Naive B cell (primary cell): ENCODE measurements around the gene TPST2. TPM values are rescaled to one million over a fixed set of nuclear protein-coding genes. Genes with fewer than 3 reads are reported as not detected.

Source experiments
- ATAC-seq, 2 donors: fragments of 150-1000 bp; cut with Tn5 transposase; 2 replicates each; pipeline ENCODE4 v1.10.0; 2021; ENCODE audit warnings: low read depth in 2 of 2, mild to moderate bottlenecking in 2 of 2, moderate library complexity in 2 of 2
- DNase-seq: peaks from one replicate; pipeline ENCODE4 v3.0.0; 2022
- H3K27ac Mint-ChIP-seq, 6 donors: one replicate each; pipeline ENCODE4 v1.8.0; 2020 to 2022; ENCODE audit warnings: mild to moderate bottlenecking in 6 of 6, mixed read lengths in 6 of 6, moderate library complexity in 5 of 6, inconsistent platforms in 2 of 6
- H3K27me3 Mint-ChIP-seq, 3 donors: one replicate each; pipeline ENCODE4 v1.8.0; 2021 to 2022; ENCODE audit warnings: mixed read lengths in 3 of 3, mild to moderate bottlenecking in 1 of 3
- H3K36me3 Mint-ChIP-seq, 2 donors: one replicate each; pipeline ENCODE4 v1.8.0; 2020 to 2022; ENCODE audit warnings: mixed read lengths in 2 of 2, inconsistent platforms in 1 of 2, mild to moderate bottlenecking in 1 of 2
- H3K4me1 Mint-ChIP-seq, 3 donors: one replicate each; pipeline ENCODE4 v1.8.0; 2020 to 2022; ENCODE audit warnings: mixed read lengths in 3 of 3, inconsistent platforms in 1 of 3, mild to moderate bottlenecking in 1 of 3, moderate library complexity in 1 of 3
- H3K4me3 Mint-ChIP-seq, 8 donors: one replicate each; pipeline ENCODE4 v1.8.0; 2020 to 2022; ENCODE audit warnings: mild to moderate bottlenecking in 8 of 8, mixed read lengths in 8 of 8, moderate library complexity in 8 of 8, inconsistent platforms in 2 of 8
- H3K9me3 Mint-ChIP-seq, 7 donors: one replicate each; pipeline ENCODE4 v1.8.0; 2020 to 2022; ENCODE audit warnings: mixed read lengths in 7 of 7, mild to moderate bottlenecking in 5 of 7, inconsistent platforms in 2 of 7, moderate library complexity in 1 of 7
- polyA plus RNA-seq, 6 donors: library from polyadenylated mRNA; unstranded; fragments of 300-500 nt; fragmentation: Illumina TruSeq; gene quantifications; one replicate each; pipeline ENCODE4 v1.2.3, GENCODE V29; 2021; ENCODE audit warnings: low read depth in 6 of 6

Gene TPST2
- polyA plus RNA-seq, 6 donors from 2014 or later, result 13.9 to 39.0 (median 28.5) TPM

DNA sequence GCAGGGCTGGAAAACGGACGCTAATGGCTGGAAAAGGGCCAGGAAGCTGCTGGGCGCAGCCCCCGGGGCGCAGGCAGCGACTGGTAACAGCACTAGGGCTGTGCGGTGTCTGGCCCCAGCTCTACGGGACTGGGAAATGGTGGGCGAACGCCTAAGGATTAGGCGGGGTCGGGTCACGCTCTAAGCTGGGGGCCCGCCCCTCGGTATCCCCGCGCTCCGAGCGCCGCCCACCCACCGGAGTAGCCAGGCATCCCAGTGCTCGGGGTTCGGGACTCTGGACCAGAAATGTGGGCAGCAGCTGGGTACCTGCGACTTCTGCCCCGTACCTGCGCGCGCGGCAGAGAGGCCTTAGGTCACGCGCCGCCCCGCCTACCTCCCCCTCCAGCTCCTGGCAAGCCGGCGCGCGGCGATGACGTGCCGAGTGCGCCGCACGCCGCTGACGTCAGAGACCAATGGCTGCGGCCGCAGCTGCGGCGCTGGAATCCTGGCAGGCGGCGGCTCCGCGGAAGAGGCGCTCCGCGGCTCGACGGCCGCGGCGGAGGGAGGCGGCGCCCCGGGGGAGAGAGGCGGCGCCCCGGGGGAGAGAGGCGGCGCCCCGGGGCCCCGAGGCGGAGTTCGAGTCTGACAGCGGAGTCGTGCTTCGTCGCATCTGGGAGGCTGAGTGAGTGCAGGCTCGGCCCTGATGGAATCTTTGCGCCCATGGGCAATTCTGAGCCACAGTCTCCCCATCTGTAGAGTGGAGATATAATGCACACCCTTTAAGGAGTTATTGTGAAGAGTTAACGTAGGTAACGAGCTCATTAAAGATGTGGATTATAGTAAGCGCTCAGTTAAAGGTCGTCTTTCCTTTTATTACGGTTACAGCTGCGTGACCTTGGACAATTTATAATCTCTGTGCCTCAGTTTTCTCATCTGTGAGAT, 106.2 kb downstream of the TPST2 start, which contains the start of the genes HPS4 and SRRD:
Gene HPS4, minus strand, starts transcription at position 345 of the 921 bp plus-strand sequence. CDS start 2,021 bp downstream, outside the sequence.
Gene SRRD, plus strand, starts transcription at position 439 of the 921 bp plus-strand sequence. Its CDS starts 14 bp downstream, at position 453.
- H3K9me3 Mint-ChIP-seq, result no peaks in the 10 kb centered on the region
- no peaks in the 10 kb centered on the region for H3K27me3 Mint-ChIP-seq
- no peaks in the 10 kb centered on the region for H3K36me3 Mint-ChIP-seq
- ATAC-seq (peak; percentile 77 to 81), DNase-seq (peak; percentile 94)
- peak within 1 kb of the TSS; percentile 98 to 100 (median 100) for H3K27ac Mint-ChIP-seq
- peaks cover 62 to 70% (median 65%) of the 10 kb centered on the region in 3 donors for H3K4me1 Mint-ChIP-seq
- peak within 1 kb of the TSS; percentile 90 to 98 (median 96) for H3K4me3 Mint-ChIP-seq

DNA sequence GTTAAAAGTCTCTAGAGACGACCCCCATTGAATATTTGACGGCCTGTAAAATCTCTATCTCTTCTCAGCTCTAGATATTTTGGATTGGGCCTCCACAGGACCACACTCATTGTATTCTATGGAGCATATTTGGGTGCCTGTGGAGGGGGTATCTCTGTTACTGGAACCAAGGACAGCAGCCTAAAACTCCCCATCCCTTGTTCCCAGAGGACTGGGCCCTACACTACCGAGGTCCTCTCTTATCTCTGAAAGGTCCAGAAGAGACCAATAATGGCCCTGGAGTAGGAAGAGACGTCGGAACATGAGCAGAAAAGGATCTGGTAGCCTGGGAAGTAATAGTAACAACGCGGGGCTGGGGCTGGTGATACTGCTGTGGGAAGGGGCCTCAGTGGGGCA, 106.9 kb downstream of the TPST2 start:
- H3K4me3 Mint-ChIP-seq, result peak overlapping the region; percentile 90 to 98 (median 96)
- H3K9me3 Mint-ChIP-seq, result no peaks in the 10 kb centered on the region
- H3K27me3 Mint-ChIP-seq, result no peaks in the 10 kb centered on the region
- peak overlapping the region; percentile 98 to 100 (median 100) for H3K27ac Mint-ChIP-seq
- peaks cover under 1 to 3% of the 10 kb centered on the region in 2 donors for H3K36me3 Mint-ChIP-seq
- peaks cover 64 to 77% (median 68%) of the 10 kb centered on the region in 3 donors for H3K4me1 Mint-ChIP-seq
- no peak for ATAC-seq
- no peak for DNase-seq

DNA sequence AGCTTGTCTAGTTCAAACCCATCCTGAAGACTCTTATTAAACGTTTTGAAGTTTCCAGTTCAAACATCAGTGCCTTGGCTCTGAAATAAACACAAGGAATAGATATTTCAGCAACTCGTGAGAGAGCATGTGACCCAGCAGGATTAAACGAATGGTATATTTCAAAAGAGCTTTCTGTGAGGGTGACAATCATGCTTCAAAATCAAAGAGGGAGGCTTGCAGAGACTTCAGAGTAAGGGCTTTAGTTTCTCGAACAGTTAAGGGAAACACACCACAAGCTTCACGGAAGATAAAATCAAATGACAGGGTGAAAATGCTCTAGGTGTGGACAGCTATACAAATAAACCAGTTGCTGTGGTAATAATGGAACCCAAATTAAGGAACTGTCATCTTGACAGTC, 107.8 kb downstream of the TPST2 start:
- peak overlapping the region in 7 of 8 donors; percentile 58 to 98 (median 92) for H3K4me3 Mint-ChIP-seq
- no peaks in the 10 kb centered on the region for H3K27me3 Mint-ChIP-seq
- peak overlapping the region; percentile 89 to 100 (median 98) for H3K27ac Mint-ChIP-seq
- no peaks in the 10 kb centered on the region for H3K9me3 Mint-ChIP-seq
- peaks cover 70 to 85% (median 75%) of the 10 kb centered on the region in 3 donors for H3K4me1 Mint-ChIP-seq
- ATAC-seq (no peak), DNase-seq (no peak)
- H3K36me3 Mint-ChIP-seq, result peaks cover 3 to 11% of the 10 kb centered on the region in 2 donors

DNA sequence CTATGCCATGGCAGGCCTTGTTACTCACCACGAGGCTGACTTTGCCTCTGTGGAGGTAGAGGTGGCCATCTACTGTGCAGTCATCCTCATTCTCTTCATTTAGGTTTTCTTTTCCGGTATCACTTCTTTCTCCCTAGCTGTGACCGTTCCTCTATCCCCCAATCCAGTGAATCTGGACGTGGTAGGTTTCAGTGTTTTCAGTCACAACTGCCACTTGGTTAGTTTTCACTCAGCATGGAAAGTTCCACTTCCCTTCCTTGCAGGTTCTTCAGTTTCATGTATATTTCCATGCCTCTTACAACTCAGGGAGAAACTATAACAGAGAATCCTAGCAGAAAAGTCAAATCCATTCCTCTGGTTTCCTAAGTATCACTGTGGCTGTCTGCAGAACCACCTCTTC, 108.2 kb downstream of the TPST2 start:
- Mint-ChIP-seq H3K27me3 (no peaks in the 10 kb centered on the region), H3K27ac (peak overlapping the region; percentile 89 to 100 (median 98)), H3K9me3 (no peaks in the 10 kb centered on the region), H3K4me3 (peak overlapping the region in 6 of 8 donors; percentile 26 to 98 (median 94)), H3K36me3 (peaks cover 6 to 15% of the 10 kb centered on the region in 2 donors), H3K4me1 (peaks cover 70 to 85% (median 75%) of the 10 kb centered on the region in 3 donors)
- ATAC-seq, result no peak
- DNase-seq, result no peak

DNA sequence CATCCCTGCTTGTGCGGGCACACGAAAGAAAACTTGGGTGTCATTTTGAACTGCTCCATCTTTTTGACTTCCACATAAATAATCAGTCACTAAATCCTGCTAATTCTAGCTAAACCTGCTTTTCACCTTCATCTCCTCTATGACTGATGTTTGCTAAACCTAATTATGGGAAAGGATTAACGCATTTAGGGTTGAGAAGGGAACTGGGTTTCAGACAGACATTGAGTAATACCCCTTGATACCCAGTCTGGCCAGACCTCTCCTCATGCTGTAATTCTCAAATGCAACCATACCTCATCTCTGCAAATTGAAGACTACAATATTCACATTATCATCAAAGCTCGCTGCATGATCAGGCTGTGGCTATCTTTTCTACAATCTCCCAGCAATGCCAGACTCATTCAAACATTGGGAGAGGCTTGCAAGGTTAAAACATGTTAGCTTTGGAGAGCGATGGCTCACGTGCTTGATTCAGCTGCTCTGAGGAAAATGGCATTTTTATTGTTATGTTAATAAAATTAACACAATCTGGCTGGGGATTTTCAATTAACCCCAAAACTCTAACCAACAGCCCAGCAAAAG, 108.7 kb downstream of the TPST2 start:
- H3K27ac Mint-ChIP-seq, result peak overlapping the region in 5 of 6 donors; percentile 76 to 98 (median 91)
- ATAC-seq, result no peak
- H3K27me3 Mint-ChIP-seq, result no peaks in the 10 kb centered on the region
- peaks cover 68 to 82% (median 73%) of the 10 kb centered on the region in 3 donors for H3K4me1 Mint-ChIP-seq
- peaks cover 10 to 15% of the 10 kb centered on the region in 2 donors for H3K36me3 Mint-ChIP-seq
- no peaks in the 10 kb centered on the region for H3K9me3 Mint-ChIP-seq
- H3K4me3 Mint-ChIP-seq, result peak overlapping the region in 7 of 8 donors; percentile 19 to 98 (median 90)
- no peak for DNase-seq

DNA sequence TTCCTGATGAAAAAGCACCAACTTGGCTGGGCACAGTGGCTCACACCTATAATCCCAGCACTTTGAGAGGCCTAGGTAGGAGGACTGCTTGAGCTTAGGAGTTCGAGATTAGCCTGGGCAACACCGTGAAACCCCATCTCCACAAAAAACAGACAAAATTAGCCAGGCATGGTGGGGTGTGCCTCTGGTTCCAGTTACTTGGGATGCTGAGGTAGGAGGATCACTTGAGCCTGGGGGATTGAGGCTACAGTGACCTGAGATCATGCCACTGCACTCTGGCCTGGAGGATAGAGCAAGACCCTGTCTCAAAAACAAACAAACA, 109.4 kb downstream of the TPST2 start:
- Mint-ChIP-seq H3K9me3 (no peaks in the 10 kb centered on the region), H3K27ac (peak overlapping the region; percentile 5 to 98 (median 56)), H3K36me3 (peaks cover 10 to 15% of the 10 kb centered on the region in 2 donors), H3K27me3 (no peaks in the 10 kb centered on the region), H3K4me1 (peaks cover 63 to 75% (median 67%) of the 10 kb centered on the region in 3 donors), H3K4me3 (peak overlapping the region in 7 of 8 donors; percentile 35 to 92 (median 80))
- ATAC-seq (no peak), DNase-seq (no peak)

DNA sequence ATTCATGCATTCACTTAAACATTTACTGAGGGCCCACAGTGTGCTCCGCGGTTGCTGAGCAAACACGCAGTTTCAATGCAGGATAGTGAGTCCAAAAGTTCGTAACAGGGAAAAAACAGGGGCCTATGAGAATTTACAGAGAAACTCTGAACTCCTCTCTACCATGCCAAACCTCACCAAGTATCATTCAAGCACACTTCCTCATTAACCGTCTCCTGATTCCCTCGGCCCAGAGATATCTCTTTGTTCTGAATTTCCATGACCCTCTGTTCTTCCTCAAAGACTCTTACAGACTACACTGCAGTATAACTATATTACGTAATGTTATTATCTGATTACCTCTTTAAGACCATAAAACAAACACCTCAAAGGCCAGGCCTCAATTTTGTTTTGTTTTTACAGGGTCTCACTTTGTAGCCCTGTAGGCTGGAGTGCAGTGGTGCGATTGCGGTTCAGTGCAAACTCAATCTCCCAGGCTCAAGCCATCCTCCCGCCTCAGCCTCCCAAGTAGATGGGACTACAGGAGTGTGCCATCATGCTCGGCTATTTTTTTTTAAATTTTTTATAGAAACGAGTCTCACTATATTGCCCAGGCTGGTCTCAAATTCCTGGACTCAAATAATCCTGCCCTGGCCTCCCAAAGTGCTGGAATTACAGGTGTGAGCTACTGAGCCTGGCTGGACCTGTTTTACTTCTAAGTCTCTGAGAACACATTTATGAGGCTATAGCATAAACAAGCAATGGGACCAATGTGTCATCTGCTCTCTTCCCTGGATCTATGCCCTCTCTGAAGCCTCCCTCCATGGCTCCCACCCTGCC, 109.9 kb downstream of the TPST2 start:
- peak; percentile 8 for ATAC-seq
- Mint-ChIP-seq H3K27ac (peak overlapping the region; percentile 35 to 98 (median 66)), H3K4me1 (peaks cover 58 to 70% (median 61%) of the 10 kb centered on the region in 3 donors), H3K4me3 (peak overlapping the region; percentile 61 to 92 (median 78)), H3K36me3 (peaks cover 10 to 15% of the 10 kb centered on the region in 2 donors), H3K27me3 (no peaks in the 10 kb centered on the region), H3K9me3 (no peaks in the 10 kb centered on the region)
- no peak for DNase-seq

DNA sequence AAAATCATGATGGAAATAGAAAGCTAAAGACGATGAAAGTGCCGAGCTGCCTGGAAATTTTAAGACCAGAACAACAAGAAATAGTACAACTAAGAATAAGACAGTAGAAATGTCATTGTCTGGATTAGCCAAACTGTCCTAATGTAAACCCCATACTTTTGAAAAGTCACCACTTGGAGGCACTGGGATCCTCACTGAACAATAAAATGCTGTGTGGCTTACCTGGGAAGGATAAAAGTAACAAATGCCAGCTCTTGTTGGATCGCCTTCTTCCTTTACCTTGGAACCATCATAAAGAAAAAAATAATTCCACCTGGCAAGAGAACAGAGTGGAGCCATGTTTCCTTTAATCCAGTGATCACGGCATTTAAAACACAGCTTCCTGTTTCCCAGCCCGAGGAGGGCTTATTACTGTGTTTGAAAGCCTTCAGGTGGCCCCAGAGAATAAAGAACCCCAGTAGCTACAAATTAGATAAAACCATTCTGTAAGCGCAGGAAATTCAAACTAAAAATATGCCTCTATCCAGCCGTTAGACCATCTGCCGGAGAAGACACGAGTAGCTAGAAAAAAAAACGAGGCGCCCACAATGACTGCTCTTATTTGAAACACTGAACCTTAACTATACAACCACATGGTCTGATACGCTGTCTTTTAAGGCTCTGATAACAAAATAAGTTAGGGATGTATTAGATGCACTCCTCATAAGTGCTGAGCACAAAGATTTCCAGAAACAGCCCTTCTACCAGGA, 110.7 kb downstream of the TPST2 start:
- peaks cover 10 to 15% of the 10 kb centered on the region in 2 donors for H3K36me3 Mint-ChIP-seq
- ATAC-seq (no peak), DNase-seq (no peak)
- no peaks in the 10 kb centered on the region for H3K27me3 Mint-ChIP-seq
- peak overlapping the region; percentile 68 to 90 (median 78) for H3K4me3 Mint-ChIP-seq
- no peaks in the 10 kb centered on the region for H3K9me3 Mint-ChIP-seq
- peaks cover 51 to 63% (median 55%) of the 10 kb centered on the region in 3 donors for H3K4me1 Mint-ChIP-seq
- H3K27ac Mint-ChIP-seq, result peak overlapping the region; percentile 35 to 98 (median 82)

DNA sequence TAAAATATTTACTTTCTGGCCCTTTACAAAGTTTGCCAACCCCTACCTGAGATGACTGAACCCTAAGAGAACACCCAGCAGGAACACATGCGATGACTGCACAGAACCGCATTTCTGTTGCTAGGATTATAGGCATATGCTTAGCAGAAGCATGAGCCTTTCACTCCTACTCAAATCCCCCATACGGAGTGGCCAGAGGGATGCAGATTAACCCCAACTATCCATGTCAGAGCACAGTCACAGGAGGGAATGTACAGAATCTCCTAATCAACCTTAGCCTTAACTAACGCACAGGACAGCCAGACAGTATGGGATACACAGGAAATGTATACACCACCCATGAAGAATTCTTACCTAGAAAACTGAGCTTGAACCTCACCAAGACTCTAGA, 112.6 kb downstream of the TPST2 start:
- H3K4me3 Mint-ChIP-seq, result peak overlapping the region in 4 of 8 donors; percentile 61 to 78 (median 62)
- peaks cover 37 to 51% (median 45%) of the 10 kb centered on the region in 3 donors for H3K4me1 Mint-ChIP-seq
- H3K9me3 Mint-ChIP-seq, result no peaks in the 10 kb centered on the region
- ATAC-seq (no peak), DNase-seq (no peak)
- H3K27me3 Mint-ChIP-seq, result no peaks in the 10 kb centered on the region
- H3K36me3 Mint-ChIP-seq, result peaks cover 19 to 24% of the 10 kb centered on the region in 2 donors
- peak overlapping the region in 4 of 6 donors; percentile 36 to 95 (median 68) for H3K27ac Mint-ChIP-seq

DNA sequence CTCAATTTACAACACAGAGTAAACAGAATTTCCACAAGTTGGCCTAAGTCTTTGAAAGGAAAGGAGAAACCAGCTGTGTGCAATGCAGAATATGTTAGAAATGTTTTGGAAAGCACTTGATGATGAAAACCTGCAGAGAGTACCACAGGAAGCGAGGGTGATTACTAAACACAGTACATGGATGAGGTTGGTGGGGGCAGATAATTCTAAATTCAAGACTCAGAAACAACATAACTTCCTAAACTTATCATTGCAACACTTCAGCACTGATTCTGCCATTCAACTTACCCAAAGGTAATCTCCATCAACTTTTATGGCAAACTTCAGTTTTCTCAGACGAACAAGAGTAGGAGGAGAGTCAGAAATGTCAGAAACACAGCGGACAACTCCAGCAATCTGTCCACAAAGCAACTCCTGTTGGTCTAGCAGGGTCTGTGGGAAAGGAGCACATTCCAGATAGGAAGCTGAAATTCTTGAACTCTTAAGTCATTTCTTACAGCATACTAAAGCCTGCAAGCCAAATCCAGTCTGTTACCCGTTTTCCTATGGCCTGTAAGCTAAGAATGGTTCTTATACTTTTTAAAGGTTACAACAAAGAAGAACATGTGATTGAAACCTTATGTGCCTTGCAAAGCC, 113.1 kb downstream of the TPST2 start:
- peaks cover 32 to 46% (median 40%) of the 10 kb centered on the region in 3 donors for H3K4me1 Mint-ChIP-seq
- H3K36me3 Mint-ChIP-seq, result peaks cover 19 to 24% of the 10 kb centered on the region in 2 donors
- H3K9me3 Mint-ChIP-seq, result no peaks in the 10 kb centered on the region
- H3K27ac Mint-ChIP-seq, result no peak overlapping the region
- DNase-seq, result no peak
- H3K4me3 Mint-ChIP-seq, result no peak overlapping the region
- H3K27me3 Mint-ChIP-seq, result no peaks in the 10 kb centered on the region
- ATAC-seq, result no peak

DNA sequence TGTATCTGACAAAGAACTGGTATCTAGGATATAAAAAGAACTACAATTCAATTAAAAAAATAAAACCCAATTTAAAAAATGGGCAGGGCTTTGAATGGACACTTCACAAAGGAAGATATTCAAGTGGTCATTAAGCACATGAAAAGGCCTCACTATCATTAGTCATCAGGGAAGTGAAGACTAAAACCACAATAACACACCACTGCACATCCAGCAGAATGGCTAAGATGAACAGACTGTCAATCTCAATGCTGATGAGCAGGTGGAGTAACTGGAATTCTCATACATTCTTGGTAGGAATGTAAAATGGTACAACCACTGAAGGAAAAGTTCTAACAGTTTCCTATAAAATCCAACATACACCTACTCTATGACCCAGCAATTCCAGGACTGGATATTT, 115.2 kb downstream of the TPST2 start:
- DNase-seq (no peak), ATAC-seq (no peak)
- H3K9me3 Mint-ChIP-seq, result no peaks in the 10 kb centered on the region
- peaks cover 27 to 32% of the 10 kb centered on the region in 2 donors for H3K36me3 Mint-ChIP-seq
- peak overlapping the region in 2 of 8 donors; percentile 10 to 18 for H3K4me3 Mint-ChIP-seq
- peaks cover 13 to 25% (median 20%) of the 10 kb centered on the region in 3 donors for H3K4me1 Mint-ChIP-seq
- no peaks in the 10 kb centered on the region for H3K27me3 Mint-ChIP-seq
- H3K27ac Mint-ChIP-seq, result no peak overlapping the region
